ENCODE measurements around the gene FBXW10B.

DNA sequence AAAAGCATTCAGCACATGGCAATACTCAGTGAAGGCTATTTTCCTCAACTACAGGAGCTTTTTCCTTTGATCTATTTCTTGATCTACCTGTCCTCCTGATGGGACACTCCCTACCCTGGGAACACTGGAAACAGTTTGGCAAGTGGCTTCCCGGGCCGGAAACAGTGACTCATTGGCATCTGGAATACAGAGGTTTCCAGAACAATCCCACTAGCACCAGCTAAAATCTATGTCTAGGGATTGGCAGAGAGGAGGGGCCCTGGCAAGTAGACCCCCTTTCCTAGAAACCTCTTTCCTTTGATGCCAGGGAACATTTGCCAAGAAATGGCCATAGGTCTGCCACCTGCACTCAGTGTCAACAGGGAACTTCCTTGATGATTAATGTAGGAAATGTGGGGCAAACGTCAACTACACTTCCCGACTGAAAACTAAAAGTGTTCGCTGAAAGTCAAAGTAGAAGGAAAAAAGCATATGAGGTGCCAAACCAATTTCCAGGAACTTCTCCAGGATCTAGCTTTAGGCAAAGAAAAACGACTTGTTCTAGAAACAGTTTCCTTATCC lies 30.4 kb upstream of the FBXW10B start:
- TF ChIP-seq ZNF274 (IDR thresholded peaks at IDR 0.05; ENCODE audit: low read depth, low read length) (no peak), YY1 (IDR thresholded peaks at IDR 0.05; ENCODE audit: insufficient read depth, insufficient read length) (no peak), SUZ12 (IDR thresholded peaks at IDR 0.05; ENCODE audit: extremely low read depth, insufficient read depth, insufficient read length) (no peak)

Measured in NT2/D1 (cell line).